Breast epithelium (tissue), 3 donors: ENCODE results near the gene PLAU.

Experiments
- POLR2A ChIP-seq: fragments of 450-650 bp; IDR thresholded peaks from one replicate; pipeline ENCODE4 v1.6.1; 2016; ENCODE audit warnings: antibody characterized with exemption, mild to moderate bottlenecking, moderate library complexity
- POLR2AphosphoS5 ChIP-seq, 3 donors: sonication (generic); formaldehyde crosslinking; IDR thresholded peaks; one replicate each; pipeline ENCODE4 v1.6.1; 2017; ENCODE audit warnings: antibody characterized with exemption in 3 of 3
- TF ChIP-seq, protein P1 (sequence below), 3 donors: fragments of 450-650 bp; IDR thresholded peaks; one replicate each; pipeline ENCODE4 v1.5.1; 2016 to 2017; ENCODE audit warnings: antibody characterized with exemption in 3 of 3, mild to moderate bottlenecking in 3 of 3, moderate library complexity in 3 of 3

DNA sequence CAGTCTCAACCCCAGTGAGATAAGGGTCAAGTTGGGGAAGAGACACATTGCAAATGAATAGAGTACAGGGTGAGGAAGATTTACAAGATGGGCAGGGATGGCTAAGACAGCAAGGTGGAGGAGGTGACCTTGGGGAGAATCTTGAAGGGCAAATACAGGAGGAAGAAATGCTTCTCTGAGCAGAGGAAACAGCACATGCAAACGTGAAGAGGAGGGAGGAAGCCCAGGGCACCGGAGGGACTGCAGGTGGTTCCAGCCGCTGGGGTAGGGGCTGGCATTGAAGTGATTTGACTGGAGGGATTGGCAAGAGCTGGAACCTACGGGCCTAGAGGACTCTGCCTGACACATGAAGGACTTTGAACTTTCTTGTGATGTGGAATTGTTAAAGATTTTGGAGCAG lies 14.6 kb downstream of the PLAU start:
- TF ChIP-seq, protein P1, sequence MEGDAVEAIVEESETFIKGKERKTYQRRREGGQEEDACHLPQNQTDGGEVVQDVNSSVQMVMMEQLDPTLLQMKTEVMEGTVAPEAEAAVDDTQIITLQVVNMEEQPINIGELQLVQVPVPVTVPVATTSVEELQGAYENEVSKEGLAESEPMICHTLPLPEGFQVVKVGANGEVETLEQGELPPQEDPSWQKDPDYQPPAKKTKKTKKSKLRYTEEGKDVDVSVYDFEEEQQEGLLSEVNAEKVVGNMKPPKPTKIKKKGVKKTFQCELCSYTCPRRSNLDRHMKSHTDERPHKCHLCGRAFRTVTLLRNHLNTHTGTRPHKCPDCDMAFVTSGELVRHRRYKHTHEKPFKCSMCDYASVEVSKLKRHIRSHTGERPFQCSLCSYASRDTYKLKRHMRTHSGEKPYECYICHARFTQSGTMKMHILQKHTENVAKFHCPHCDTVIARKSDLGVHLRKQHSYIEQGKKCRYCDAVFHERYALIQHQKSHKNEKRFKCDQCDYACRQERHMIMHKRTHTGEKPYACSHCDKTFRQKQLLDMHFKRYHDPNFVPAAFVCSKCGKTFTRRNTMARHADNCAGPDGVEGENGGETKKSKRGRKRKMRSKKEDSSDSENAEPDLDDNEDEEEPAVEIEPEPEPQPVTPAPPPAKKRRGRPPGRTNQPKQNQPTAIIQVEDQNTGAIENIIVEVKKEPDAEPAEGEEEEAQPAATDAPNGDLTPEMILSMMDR (IDR thresholded peaks at IDR 0.05), result no peak
- TF ChIP-seq POLR2A (no peak), POLR2AphosphoS5 (IDR thresholded peaks at IDR 0.05) (no peak)
